H54 (cell line): ENCODE data around the gene EMILIN1.

Experiments used
- DNase-seq: peaks from one replicate; pipeline ENCODE4 v3.0.0; 2011; ENCODE audit warnings: low spot score, mixed read lengths; ENCODE audit not compliant: insufficient read length
- FAIRE-seq: peaks from 3 replicates; lab custom pipeline; 2011; peaks lifted over from hg19 to GRCh38; lab: Jason Lieb, UNC
- POLR2A ChIP-seq: IDR thresholded peaks from 2 replicates; pipeline ENCODE4 v1.6.1; 2011; ENCODE audit warnings: low read depth, mild to moderate bottlenecking, low read length

The EMILIN1 gene

GRCh38 chr2:27078267-27079194, at the start of gene EMILIN1:
Gene EMILIN1, plus strand, starts transcription at chr2:27078615. Its CDS starts 451 bp downstream, at chr2:27079066.
- DNase-seq, result no peak
- no peak for TF ChIP-seq POLR2A
- no peak for FAIRE-seq

- FAIRE-seq (no peak), DNase-seq (no peak)
- TF ChIP-seq POLR2A, result no peak
Observed at GRCh38 chr2:27029051-27029450, 49.4 kb upstream of the EMILIN1 start.

- FAIRE-seq (no peak), DNase-seq (peak; percentile 94)
- TF ChIP-seq POLR2A, result peak; percentile 83
Observed at GRCh38 chr2:27032495-27033252, 45.7 kb upstream of the EMILIN1 start, which contains the start of gene TMEM214. Gene TMEM214, plus strand, starts transcription at chr2:27032965. Its CDS starts 51 bp downstream, at chr2:27033016.

- FAIRE-seq (no peak), DNase-seq (no peak)
- TF ChIP-seq POLR2A, result no peak
Observed at GRCh38 chr2:27033253-27033852, 45.1 kb upstream of the EMILIN1 start.

GRCh38 chr2:27038012-27038411, 40.4 kb upstream of the EMILIN1 start:
- no peak for DNase-seq
- FAIRE-seq, result no peak
- no peak for TF ChIP-seq POLR2A

- TF ChIP-seq POLR2A, result no peak
- FAIRE-seq (no peak), DNase-seq (no peak)
Observed at GRCh38 chr2:27038631-27039339, 39.6 kb upstream of the EMILIN1 start.

GRCh38 chr2:27039426-27039825, 39.0 kb upstream of the EMILIN1 start:
- DNase-seq (no peak), FAIRE-seq (no peak)
- TF ChIP-seq POLR2A, result no peak

- TF ChIP-seq POLR2A, result no peak
Observed at GRCh38 chr2:27039871-27040270, 38.5 kb upstream of the EMILIN1 start.

GRCh38 chr2:27040282-27040681, 38.1 kb upstream of the EMILIN1 start:
- TF ChIP-seq POLR2A, result no peak
- FAIRE-seq (no peak), DNase-seq (no peak)

More at GRCh38 chr2:27039871-27040270, 38.5 kb upstream of the EMILIN1 start:
- DNase-seq (no peak), FAIRE-seq (no peak)

GRCh38 chr2:27041752-27042151, 36.7 kb upstream of the EMILIN1 start:
- FAIRE-seq (no peak), DNase-seq (no peak)
- TF ChIP-seq POLR2A, result no peak

- TF ChIP-seq POLR2A, result no peak
- no peak for FAIRE-seq
- DNase-seq, result no peak
Observed at GRCh38 chr2:27042159-27042661, 36.2 kb upstream of the EMILIN1 start.

- DNase-seq, result no peak
- no peak for FAIRE-seq
- no peak for TF ChIP-seq POLR2A
Observed at GRCh38 chr2:27042985-27043634, 35.3 kb upstream of the EMILIN1 start.
